HG03066 (cell line): Measurements from ENCODE around the gene RAB37.

Source experiments
- ATAC-seq: cut with Tn5 transposase; IDR thresholded peaks from one replicate; pipeline ENCODE4 v1.9.1; 2021; ENCODE audit warnings: low read depth; ENCODE audit not compliant: unreplicated experiment

RAB37 gene, protein sequence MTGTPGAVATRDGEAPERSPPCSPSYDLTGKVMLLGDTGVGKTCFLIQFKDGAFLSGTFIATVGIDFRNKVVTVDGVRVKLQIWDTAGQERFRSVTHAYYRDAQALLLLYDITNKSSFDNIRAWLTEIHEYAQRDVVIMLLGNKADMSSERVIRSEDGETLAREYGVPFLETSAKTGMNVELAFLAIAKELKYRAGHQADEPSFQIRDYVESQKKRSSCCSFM

DNA sequence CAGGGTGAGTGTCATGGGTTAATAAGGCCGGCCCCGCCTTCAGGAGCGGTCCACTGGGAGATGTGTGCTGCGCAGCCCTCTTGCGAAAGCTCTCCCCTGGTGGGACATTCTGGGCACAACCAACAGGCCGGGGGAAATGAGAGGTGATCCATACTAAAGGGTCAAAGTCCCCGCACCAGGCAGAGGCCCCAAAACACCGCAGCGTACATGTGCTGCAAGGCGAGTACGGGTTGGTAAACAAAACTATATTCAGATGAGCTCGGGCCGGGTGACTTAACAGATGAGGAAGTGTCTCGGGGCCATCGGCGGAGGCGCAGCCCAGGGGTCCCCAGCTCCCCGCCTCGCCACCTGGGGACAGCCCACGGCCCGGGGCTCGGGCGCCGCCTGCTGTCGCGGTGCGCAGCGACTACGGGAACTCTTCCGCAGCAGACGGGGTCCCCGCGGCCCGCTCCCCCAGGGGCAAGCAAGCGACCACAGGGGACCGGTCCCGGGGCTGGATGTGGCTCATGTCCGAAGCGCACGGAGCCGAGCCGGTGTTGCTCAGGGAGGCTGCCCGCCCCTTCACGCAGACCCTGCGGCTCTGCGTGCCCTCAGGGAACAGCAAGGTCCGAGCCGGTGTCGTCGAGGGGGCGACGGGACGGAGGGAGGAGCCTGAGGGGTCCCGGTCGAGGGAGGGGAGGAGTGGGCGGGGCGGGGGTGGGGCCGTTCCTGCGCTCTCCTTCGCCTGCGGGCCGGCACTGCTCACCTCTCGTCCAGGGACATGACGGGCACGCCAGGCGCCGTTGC, at the start of gene RAB37:
Gene RAB37 (plus strand): TSS at position 744 of the 786 bp plus-strand sequence. CDS start 17 bp downstream, at position 761.
- no peak for ATAC-seq

DNA sequence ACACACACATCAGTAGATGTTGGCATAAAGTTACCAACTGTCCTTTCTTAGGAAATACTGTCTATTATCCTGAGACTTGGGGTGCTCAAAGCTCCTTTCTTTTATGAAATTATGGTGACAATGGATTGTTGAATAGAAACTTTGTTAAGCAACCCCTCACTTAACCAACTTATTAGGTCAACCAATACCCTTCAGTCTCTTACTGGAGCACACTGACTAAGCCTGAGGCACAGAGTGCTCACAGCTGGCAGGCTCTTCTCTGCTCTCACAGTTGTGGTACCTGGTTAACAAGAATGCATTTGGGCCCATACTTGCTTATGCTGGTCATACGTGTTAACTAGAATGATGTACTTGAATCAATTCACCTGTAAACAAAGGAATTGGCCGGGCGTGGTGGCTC, 49.2 kb upstream of the RAB37 start:
- ATAC-seq, result no peak

- no peak for ATAC-seq
Measured at GRCh38 chr17:74690409-74690825, 46.6 kb upstream of the RAB37 start.

- no peak for ATAC-seq
Measured at GRCh38 chr17:74691151-74691550, 45.9 kb upstream of the RAB37 start.

DNA sequence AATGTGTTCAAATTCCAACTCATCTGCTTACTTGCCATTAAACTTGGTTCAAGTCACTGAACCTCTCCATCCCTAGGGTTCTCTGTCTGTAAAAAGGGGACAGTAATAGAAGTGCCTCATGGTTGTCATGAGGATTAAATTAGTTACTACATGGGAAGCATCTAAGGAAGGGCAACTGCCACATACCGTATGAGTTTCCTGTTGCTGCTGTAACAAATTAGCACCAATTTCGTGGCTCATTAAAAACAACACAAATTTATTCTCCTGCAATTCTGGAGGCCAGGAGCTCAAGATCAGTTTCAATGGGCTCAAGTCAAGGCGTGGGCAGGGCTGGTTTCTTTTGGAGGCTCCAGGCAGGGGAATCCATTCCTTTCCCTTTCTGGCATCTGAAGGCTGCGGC, 43.0 kb upstream of the RAB37 start:
- no peak for ATAC-seq

- no peak for ATAC-seq
Measured at GRCh38 chr17:74695629-74696028, 41.4 kb upstream of the RAB37 start.

DNA sequence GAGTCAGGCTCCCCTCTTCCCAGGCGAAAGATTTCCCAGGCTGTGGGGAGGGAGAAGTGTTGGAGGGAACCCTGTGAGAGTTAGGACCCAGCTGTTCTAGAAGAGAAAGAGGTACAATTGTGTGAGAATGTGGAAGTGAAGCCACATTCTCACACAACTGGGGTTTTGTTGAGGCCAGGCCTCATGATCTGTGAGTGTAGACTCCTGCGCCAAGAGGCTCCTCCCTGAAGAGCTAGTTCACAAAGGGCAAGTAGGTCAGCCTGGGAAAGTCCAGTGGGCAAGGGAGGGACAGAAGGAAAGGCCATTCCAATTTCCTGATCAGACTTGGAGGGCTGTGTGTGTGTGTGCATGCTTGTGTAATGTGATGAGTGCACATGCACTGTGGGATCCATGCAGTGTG, 39.5 kb upstream of the RAB37 start:
- no peak for ATAC-seq

GRCh38 chr17:74698069-74698468, 39.0 kb upstream of the RAB37 start:
- no peak for ATAC-seq

DNA sequence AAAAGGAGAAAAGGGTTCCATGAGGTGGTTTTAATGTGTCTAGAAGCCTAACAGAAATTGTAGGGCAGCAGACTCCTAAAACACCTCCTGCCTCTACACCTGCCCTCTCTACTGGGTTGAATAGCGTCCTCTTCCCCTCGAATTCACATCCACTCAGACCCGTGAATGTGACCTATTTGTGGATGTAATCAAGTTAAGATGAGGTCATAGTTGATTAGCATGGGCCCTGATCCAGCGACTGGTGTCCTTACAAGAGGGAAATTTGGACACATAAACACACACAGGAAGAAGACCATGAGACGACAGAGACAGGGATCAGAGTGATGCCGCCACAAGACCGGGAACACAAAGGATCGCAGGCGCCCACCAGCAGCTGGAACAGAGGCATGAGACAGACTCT, 37.8 kb upstream of the RAB37 start:
- no peak for ATAC-seq

DNA sequence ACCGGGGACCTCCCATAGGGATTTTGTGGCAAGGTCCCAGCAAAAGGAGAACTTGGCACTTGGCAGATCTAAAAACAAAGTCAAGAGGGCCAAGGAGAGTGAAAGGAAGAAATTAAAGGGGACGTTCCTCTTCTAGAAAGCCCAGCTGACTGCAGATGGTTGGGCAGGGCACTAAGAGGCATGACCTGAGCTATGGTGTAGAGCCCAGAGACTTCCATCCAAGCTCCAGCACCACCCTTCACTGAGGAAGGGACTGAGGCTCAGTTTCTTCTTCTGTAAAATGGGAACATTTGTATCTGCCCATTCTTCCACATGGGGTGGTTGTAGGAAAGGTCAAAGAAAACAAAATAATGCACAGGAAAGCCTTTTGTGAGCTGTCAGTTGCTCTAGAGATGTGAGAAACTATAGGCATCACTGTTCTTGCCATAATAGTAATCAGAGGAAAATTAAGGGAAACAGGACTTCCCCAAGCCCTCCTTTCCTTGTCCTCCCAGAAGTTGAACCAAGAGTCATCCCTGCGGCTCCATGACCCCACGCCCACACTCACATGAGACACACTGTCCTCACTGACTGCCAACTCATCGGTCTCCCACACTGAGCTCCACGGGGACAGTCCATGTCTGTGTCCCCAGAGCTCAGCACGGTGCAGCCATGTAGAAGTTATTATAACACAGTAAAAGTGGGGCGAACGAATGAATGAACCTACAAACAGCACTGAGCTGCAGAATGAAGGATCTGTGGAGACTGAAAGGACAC, 34.8 kb upstream of the RAB37 start:
- ATAC-seq, result no peak

DNA sequence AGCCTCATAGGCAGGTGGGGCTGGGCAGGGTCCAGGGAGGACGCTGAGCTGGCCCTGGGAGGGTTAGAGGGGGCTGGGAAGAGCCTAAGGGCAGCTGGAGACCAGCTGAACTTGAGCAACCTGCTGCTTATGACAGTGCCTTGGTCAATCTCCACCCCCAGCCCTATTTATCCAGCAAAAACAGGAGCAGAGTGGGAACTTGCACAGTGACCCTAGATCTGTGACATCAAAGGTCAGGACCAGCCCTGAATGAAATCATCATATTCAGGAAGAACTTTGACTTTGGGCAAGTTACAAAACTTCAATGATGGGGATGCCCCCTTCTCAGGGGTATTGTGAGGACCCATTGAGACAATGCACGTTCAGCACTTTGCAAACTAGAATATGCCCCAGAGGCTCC, 33.7 kb upstream of the RAB37 start:
- ATAC-seq, result no peak

DNA sequence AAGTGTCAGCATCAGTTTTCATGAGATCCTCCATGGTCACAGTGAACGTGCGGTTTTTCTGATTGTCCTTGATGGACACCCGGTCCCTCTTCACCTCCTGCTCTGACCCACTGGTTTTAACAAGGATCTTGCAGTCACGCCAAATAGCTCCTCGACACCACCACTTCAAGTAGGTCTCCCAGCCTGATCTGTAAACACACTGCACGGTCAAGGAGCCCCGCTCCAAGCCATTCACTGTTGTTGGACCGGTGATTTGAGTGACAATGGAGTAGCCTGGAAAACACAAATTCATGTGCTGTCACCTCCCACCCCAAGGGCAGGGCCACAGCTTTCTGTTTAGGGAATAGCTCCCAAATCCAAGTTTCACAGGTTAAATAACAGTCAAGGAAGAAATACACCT, 32.5 kb upstream of the RAB37 start:
- no peak for ATAC-seq

DNA sequence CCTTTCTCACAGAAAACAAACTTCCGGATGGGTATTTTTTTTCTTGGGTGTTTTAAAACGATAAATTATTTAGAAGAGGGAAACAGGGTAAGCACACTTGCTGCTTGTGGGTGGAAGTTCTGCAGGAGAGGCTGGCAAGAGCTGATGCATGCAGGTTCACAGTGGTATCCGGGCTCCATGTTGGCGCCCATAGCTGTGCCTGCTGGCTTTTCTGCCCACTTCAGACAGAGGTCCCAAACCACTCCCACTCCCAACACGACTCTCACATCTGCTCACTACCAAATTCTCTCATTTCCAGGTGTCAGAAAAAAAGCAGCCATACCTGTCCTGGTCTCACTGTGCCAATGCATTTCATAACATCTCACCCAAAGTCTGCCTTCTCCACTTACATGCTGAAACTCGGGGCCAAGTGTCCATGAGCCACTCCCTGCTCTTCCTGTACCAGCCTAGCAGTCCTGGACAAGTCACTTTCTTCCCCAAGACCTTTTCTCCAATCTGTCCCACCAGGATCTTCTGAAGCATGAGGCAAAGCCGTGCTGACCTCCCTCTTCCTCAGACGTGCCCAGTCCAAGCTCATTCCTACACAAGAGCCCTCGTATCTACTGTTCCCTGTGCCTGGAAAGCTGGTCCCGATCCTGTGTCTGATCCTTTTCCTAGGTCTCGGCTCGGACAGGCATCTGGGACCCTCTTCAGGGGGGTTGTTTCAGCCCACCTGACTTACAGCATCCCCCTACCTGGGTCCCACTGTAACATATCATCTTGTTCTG, 25.8 kb upstream of the RAB37 start:
- no peak for ATAC-seq

DNA sequence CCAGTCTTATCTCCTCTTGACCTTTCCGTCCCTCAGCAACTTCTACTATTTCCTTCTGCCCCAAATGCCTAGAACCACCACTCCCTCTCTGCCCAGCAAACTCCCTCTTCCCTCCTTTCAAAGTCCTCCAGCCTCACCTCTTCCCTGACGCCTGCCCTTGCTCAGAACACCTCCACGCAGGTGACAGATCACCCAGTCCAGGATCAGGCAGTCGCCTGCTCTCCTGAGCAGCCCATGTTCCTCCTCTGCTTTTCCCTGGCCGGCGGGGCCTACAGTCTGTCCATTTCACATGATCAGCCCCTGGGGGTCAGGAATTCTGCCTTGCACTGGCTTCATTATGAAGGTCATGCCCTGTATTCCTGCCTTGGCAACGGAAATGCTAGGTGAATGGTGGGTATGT, 24.8 kb upstream of the RAB37 start:
- ATAC-seq, result no peak

GRCh38 chr17:74712756-74713155, 24.3 kb upstream of the RAB37 start, which contains the start of gene CD300LF:
CD300LF (minus strand) TSS chr17:74712923; CDS start chr17:74712866, 57 bp downstream.
- no peak for ATAC-seq

DNA sequence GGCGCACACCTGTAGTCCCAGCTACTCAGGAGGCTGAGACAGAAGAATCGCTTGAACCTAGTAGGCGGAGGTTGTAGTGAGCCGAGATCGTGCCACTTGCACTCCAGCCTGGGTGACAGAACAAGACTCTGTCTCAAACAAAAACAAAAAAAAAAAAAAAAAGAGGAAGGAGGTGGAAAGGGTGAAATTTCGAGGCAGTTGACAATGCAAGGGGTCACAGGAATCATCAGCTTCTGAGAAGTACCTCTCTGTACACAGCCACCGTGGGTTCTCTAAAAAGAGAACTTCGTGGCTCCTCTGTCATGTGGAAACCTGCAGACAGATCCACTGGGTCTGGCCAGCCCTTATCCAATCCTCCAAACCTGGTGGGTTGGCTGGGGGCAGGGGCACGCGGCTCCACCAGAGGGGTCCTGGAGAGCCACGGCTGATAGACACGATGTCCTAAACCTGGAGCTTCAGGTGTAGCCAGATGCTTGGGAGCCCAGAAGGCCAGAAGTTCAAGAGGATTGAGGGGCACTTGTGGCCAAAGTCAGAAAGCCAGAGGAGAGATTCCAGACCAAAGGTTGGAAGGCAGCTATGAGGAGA, 23.8 kb upstream of the RAB37 start:
- ATAC-seq, result no peak

- no peak for ATAC-seq
Measured at GRCh38 chr17:74715144-74715543, 21.9 kb upstream of the RAB37 start.

GRCh38 chr17:74720506-74720905, 16.6 kb upstream of the RAB37 start:
- no peak for ATAC-seq

GRCh38 chr17:74722782-74723181, 14.3 kb upstream of the RAB37 start:
- ATAC-seq, result no peak

DNA sequence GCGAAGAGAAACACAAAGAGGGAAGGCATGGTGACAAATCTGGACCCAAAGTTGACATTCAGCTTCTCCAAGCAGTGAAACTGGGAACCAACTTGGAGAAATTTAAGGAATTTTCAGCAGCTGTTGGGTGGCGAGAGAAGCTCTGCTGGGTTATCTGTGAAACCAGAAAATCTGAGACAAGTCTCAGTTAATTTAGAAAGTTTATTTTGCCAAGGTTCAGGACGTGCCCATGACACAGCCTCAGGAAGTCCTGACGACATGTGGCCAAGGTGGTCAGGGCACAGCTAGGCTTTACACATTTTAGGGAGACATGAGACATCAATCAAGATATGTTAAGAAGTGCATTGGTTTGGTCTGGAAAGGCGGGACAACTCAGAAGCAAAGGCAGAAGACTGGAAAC, 13.2 kb upstream of the RAB37 start:
- no peak for ATAC-seq
